GM12891 (cell line): Measurements from ENCODE around the gene CHST10.

Experiments used
- POLR2AphosphoS5 ChIP-seq: IDR thresholded peaks from 2 replicates; pipeline ENCODE4 v1.6.1; 2011; ENCODE audit warnings: low read depth, low read length, control low read depth
- POU2F2 ChIP-seq: IDR thresholded peaks from 2 replicates; pipeline ENCODE4 v1.6.1; 2011; ENCODE audit warnings: low read depth, mild to moderate bottlenecking, control low read depth, low read length, moderate library complexity

GRCh38 chr2:100380681-100381080 is 36.8 kb downstream of the CHST10 start:
- no peak for TF ChIP-seq POU2F2
- no peak for TF ChIP-seq POLR2AphosphoS5
